ENCODE data around the gene ARHGEF4.

DNA sequence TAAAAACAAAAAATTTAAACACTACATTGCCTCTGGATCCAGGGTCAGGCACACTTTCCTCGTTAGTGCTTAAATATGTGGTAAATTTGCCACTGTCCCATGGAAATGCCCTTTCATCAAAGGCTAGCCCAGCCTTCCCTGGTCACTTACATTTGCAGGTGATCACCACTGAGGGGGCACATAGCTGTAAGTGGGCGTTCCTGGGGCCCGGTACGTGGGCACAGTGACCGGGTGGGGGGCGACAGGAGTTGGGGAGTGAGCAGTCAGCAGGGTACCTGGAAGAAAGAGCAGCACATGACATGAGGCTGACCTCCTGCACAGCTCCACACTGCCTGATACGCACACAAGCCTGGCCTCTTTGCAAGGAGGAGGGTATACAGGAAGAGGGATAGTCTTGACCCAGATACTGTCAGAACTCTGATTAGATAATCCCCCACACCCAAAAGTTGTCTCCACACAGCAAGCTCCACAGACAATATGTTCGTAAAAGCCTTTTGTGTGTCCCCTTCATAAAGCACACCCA, 216.1 kb downstream of the ARHGEF4 start:
- no peak for TF ChIP-seq CTCF (IDR thresholded peaks at IDR 0.05)
- no peak for TF ChIP-seq POLR2AphosphoS5 (IDR thresholded peaks at IDR 0.05)
- no peak for TF ChIP-seq POLR2A (IDR thresholded peaks at IDR 0.05; ENCODE audit: low read depth)
- no peak for TF ChIP-seq EP300 (IDR thresholded peaks at IDR 0.05)
